NCI-H2227 (cell line): ENCODE results near the gene SHF.

ENCODE experiments used
- DNase-seq: peaks from one replicate; lab custom pipeline; 2025; ENCODE audit not compliant: unreplicated experiment; lab: John Stamatoyannopoulos, UW

Gene SHF

DNA sequence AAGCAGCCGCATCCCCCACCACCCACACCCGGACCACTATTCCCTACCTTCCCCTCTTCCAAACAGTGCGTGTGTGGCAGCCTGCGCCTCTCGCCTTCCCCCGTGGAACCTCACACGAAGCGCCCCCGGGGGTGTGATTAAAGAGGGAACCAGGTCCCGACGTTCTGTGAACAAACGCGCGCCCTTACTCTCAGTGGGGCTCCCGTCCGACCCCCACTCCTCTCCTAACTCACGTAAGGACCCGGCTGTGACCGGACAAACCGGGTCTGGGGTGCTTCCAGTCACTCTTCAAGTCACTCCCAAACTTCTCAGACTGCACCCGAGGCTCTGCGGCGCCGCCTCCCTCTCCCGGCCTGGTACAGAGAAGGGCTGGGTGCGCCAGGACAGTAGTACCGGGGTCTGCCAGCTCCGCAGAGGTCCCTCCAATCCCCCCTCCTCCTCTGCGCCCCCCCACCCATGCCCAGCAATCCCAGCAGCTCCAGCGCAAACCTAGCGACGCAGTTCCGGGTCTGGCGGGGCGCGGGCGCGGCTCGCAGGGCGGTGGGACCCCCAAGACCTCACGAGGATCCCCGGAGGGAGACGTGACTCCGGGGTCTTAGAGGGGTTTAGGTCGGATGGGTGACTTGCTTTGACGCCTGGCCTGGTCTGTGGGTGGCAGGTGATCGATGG, 58.7 kb downstream of the SHF start:
- peak; percentile 11 for DNase-seq

DNA sequence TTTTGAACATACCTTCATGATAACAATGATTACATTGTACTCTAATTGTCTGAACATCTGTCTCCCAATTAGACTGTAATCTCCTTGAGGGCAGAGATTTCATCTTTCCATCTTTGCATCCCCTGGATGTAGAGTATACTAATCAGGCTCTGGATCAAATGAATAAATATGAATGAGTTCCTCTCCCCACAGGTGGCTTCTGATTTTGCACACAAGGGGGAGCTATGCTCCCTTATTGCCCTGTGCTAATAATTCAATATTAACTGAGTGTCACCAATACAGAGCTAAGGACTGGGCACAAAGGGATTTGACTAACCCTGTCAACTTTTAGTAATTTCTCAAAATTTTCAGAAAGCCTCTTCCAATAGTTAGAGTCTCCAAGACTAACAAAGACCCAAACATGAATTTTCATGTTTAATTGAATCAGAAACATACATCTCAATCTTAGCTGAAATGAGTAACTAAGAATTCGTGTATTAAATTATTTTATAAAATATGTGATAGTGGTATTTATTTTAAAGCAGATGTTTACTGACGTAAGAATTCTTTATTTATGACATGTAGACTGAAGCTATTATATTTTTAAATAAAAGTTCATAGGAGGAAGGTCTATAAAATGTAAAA, 61.1 kb downstream of the SHF start:
- DNase-seq: no peak

DNA sequence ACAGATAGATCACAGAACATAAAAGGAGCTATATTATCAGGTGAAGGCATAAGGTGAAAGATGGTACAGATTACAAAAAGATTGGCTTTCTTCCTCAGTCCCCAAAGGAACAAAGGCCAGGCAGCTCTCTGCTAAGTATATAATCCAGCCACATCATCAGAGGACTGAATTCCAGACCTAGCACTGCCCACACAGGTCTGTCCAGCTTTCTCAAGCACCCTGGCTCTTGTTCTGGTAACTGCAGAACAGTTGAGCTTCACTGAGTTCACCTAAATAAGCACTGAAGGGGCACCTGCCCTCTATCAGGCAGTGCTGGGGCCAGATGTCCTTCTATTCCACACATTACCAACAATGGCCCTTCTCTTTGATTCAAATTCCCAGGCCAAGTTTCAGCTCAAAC, 64.4 kb downstream of the SHF start:
- no peak for DNase-seq

DNA sequence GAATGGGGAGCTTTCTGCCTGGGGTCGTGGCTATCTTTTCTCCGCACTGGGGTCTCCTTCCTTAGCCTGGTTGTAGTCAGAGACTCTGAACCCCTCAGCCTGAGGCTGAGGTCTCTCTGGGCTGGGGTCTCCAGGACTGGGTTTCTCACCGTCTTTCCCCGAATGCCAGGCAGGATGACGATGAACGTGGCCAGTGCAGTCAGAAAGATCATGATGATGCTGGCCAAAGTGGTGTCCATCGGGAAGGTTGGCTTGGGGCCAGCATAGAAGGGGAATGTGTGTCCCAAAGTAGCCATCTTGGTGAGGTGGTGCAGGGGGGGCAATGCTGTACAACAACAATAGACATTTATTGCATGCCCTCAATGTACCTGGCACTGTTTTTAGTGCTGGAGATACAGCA, 65.0 kb downstream of the SHF start:
- DNase-seq: no peak

DNA sequence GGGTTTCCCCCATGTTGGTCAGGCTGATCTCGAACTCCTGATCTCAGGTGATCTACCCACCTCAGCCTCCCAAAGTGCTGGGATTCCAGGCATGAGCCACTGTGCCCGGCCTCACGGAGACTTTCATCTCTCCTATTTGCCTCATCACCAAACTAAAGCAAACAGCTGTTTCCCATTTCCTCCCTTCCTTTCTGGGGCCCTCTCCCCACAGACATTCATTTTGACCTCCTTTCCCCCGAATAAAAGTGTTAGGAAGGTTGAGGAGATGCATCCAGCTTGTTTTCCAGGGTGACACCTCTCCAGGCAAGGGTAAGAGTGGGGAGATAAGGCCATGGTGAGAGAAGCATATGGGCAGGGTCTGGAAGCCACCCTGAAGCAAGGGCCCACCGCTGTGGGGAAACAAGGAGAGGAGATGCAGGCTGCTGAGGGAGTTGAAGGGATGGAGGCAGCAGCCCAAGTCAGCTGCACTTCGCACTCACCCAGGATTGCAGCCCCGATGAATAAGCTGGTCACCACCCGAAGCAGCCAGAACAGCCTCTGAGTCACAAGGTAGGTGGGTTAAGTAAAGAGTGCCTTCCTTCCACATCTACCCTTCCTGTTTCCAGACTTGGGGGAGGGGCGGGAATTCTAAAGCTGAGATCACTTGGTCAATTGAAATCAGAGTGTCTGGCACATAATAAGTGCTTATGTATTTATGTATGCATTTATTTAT, 65.9 kb downstream of the SHF start:
- DNase-seq: no peak

DNA sequence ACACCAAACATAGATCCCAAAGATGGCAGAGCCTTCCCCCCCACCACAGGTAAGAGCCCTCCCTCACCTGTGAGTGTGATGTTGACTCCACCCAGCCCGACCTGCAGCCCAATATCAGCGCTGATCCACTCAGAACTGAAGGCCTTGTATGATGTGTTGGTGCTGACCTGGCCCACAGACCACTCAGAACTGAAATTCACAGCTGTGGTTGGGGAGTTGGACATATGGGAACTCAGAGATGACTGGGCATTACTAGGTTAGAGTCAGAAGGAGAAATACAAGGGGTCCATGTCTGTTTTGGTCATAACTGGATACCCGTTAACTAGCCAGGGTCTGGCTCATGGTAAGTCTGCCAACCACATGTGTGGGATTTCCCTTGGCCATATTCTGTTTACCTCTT, 66.7 kb downstream of the SHF start:
- DNase-seq: no peak

DNA sequence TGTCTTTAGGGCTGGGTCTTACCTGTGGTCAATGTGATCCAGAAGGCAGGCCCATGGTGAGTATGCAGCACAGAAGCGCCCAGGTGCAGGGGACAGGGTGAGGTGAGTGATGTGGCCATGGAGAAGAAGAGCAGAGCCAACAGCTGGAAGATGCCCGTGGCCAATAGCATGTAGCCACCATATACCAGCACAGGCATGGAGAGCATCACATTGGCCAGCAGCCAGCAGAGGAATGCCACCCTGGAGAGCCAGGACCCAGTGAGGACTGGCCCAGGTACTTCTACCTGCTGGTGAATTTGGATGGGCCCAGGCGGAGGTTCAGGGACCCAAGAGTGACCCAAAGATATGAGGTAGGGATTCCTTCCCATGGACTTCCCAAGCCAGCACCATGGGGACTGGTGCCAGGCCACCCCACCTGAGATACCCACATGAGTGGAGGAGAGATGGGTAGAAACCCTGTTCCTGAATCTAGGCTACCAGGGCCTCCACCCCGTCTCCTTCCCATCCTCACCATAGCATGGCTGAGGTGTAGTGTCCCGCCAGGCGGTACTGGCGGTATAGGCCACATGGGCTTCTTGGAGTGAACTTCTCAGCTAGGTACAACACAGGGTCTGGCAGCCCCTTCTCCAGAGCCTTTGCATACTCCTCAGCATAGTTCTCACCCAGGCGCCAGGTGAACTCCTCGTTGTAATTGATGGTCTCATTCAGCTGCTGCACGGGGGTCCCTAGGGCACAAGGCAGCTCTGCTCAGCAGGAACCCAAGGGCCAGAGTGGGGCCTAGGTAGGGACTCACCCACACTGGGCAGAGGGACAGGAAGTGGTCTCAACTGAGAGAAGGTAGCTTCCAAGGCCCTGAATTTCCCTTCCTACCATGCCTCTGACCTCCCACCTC, 67.4 kb downstream of the SHF start:
- DNase-seq: no peak

DNA sequence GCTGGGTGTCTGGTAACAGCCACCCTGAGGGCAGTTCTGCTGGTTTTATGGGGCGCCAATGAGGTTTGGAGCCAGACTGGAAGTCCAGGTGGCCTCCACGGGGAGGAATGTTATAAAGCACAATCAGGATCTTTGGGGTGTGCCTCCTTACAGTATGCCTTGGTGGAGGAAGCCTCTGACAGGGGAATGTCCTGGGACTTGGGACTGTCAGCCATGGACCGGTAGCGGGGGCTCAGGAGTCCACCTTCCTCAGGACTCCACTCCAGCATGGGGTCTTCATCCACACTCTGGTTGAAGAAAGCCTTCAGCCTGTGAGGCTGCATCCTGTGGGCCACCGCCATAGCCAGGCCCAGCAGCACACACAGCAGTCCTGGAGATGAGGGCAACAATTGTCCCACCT, 68.8 kb downstream of the SHF start:
- no peak for DNase-seq

DNA sequence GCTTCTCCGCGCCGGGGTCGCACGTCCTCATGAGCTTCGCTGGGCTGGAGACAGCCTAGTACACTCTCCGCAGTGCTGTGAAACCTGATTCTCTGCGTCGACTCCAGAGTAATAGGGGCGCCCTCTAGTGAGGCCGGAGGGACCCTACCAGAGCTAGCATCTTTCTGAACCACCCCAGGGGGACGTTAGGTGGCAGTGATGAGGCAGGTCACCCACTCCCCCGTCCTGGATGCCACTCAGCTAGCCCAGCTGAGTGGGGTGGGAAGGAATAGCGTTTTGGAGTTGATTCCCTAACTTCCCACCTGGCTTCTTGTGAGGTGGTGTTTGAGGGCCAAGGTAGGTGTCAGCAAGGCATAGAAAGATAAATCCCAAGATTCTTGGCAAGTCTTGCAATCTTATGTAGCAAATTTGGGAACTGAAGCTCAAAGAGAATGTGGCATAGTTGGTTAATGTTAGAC, 69.6 kb downstream of the SHF start:
- peak; percentile 80 for DNase-seq

DNA sequence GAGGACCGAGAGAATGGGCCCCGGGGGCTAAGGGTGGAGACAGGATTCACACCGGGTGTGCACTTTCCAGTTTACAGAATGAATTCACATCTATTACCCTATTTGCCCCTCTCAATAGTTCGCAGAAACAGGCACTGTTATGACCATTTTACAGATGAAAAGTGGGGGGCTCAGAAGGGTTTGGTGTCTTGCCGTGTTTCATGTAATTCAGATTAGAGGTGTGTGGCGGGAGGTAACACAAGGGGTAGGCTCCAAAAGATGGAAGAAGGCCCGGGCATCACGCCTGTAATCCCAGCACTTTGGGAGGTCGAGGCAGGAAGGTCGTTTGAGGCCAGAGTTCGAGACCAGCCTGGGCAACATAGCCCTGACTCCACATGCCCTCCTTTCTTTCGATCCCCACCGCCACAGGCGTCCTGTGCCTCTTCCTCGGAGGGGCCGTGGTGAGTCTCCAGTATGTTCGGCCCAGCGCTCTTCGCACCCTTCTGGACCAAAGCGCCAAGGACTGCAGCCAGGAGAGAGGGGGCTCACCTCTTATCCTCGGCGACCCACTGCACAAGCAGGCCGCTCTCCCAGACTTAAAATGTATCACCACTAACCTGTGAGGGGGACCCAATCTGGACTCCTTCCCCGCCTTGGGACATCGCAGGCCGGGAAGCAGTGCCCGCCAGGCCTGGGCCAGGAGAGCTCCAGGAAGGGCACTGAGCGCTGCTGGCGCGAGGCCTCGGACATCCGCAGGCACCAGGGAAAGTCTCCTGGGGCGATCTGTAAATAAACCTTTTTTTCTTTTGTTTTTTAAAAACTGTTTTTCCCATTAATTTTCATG, 70.2 kb downstream of the SHF start:
- no peak for DNase-seq
